Parathyroid adenoma (tissue), 2 donors: ENCODE data around the gene OTOG.

Experiments
- H2AFZ ChIP-seq: fragments of 300-600 bp; sonication (generic); one replicate; pipeline ENCODE4 v1.7.0; 2017; ENCODE audit warnings: antibody characterized with exemption, mild to moderate bottlenecking
- H3K27ac ChIP-seq: fragments of 300-600 bp; sonication (generic); one replicate; pipeline ENCODE4 v1.7.0; 2017
- H3K27me3 ChIP-seq: fragments of 300-600 bp; sonication (generic); one replicate; pipeline ENCODE4 v1.7.0; 2017; ENCODE audit warnings: low read length; ENCODE audit not compliant: control insufficient read depth, insufficient read depth
- H3K36me3 ChIP-seq: fragments of 300-600 bp; sonication (generic); one replicate; pipeline ENCODE4 v1.7.0; 2017; ENCODE audit warnings: low read length; ENCODE audit not compliant: control insufficient read depth, insufficient read depth
- H3K4me1 ChIP-seq: fragments of 300-600 bp; sonication (generic); one replicate; pipeline ENCODE4 v1.7.0; 2017; ENCODE audit warnings: control low read depth
- H3K4me2 ChIP-seq: fragments of 300-600 bp; sonication (generic); one replicate; pipeline ENCODE4 v1.7.0; 2017; ENCODE audit warnings: low read length
- H3K4me3 ChIP-seq: fragments of 300-600 bp; sonication (generic); one replicate; pipeline ENCODE4 v1.7.0; 2017; ENCODE audit warnings: low read depth, low read length
- H3K79me2 ChIP-seq: fragments of 300-600 bp; sonication (generic); one replicate; pipeline ENCODE4 v1.7.0; 2017; ENCODE audit warnings: control low read depth
- H3K9ac ChIP-seq: fragments of 300-600 bp; sonication (generic); one replicate; pipeline ENCODE4 v1.7.0; 2017; ENCODE audit warnings: mild to moderate bottlenecking
- H3K9me3 ChIP-seq: fragments of 300-600 bp; sonication (generic); one replicate; pipeline ENCODE4 v1.7.0; 2017; ENCODE audit warnings: low read length; ENCODE audit not compliant: control insufficient read depth
- TF ChIP-seq, protein P1 (sequence below): fragments of 300-600 bp; sonication (generic); IDR thresholded peaks from one replicate; pipeline ENCODE4 v1.7.0; 2017; ENCODE audit warnings: antibody characterized with exemption, mild to moderate bottlenecking
- donor health status: primary hyperparathyroidism.

OTOG gene

DNA sequence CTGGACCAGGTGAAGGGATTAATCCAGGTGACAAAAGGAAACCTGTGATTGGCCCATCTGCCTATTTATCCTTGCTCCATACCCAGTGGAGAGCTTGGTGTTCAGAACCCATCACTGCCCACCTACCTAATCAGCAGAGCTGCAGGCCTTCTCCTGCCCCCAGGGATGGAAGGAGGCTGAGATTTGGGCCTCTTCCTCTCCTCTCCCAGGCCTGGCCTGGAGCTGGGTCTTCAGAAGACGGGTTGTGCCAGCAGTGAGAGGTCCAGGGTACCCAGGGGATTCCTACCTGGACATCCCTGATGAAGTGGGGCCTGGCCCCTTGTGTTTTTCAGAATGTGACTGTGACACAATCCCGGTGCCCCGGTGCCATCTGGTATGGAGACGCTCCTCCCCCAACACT, 92.0 kb downstream of the OTOG start:
- Histone ChIP-seq H3K4me2 (no peak overlapping the region), H3K36me3 (no peaks in the 10 kb centered on the region), H2AFZ (no peak overlapping the region), H3K27ac (no peak overlapping the region), H3K4me1 (no peaks in the 10 kb centered on the region), H3K9ac (no peak overlapping the region), H3K27me3 (no peaks in the 10 kb centered on the region), H3K4me3 (no peak overlapping the region), H3K9me3 (no peaks in the 10 kb centered on the region), H3K79me2 (no peaks in the 10 kb centered on the region)
- TF ChIP-seq, protein P1, sequence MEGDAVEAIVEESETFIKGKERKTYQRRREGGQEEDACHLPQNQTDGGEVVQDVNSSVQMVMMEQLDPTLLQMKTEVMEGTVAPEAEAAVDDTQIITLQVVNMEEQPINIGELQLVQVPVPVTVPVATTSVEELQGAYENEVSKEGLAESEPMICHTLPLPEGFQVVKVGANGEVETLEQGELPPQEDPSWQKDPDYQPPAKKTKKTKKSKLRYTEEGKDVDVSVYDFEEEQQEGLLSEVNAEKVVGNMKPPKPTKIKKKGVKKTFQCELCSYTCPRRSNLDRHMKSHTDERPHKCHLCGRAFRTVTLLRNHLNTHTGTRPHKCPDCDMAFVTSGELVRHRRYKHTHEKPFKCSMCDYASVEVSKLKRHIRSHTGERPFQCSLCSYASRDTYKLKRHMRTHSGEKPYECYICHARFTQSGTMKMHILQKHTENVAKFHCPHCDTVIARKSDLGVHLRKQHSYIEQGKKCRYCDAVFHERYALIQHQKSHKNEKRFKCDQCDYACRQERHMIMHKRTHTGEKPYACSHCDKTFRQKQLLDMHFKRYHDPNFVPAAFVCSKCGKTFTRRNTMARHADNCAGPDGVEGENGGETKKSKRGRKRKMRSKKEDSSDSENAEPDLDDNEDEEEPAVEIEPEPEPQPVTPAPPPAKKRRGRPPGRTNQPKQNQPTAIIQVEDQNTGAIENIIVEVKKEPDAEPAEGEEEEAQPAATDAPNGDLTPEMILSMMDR: no peak

DNA sequence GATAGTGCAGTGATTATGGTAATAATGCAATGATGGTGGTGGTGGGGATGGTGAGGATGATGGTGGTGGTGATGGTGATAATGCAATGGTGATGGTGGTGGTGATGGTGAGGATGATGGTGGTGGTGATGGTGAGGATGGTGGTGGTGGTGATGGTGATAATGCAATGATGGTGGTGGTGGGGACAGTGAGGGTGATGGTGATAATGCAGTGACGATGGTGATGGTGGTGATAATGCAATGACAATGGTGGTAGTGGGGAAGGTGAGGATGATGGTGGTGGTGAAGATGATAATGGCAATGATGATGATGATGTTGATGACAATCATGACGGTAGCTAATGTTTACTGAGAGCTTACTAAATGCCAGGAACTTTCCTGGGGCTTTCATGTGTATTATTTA, 92.7 kb downstream of the OTOG start:
- no peak overlapping the region for H3K4me3 ChIP-seq
- H3K4me2 ChIP-seq: no peak overlapping the region
- H2AFZ ChIP-seq: no peak overlapping the region
- no peaks in the 10 kb centered on the region for H3K79me2 ChIP-seq
- no peaks in the 10 kb centered on the region for H3K4me1 ChIP-seq
- no peaks in the 10 kb centered on the region for H3K27me3 ChIP-seq
- no peaks in the 10 kb centered on the region for H3K9me3 ChIP-seq
- TF ChIP-seq, protein P1: no peak
- no peak overlapping the region for H3K9ac ChIP-seq
- no peak overlapping the region for H3K27ac ChIP-seq
- H3K36me3 ChIP-seq: no peaks in the 10 kb centered on the region

DNA sequence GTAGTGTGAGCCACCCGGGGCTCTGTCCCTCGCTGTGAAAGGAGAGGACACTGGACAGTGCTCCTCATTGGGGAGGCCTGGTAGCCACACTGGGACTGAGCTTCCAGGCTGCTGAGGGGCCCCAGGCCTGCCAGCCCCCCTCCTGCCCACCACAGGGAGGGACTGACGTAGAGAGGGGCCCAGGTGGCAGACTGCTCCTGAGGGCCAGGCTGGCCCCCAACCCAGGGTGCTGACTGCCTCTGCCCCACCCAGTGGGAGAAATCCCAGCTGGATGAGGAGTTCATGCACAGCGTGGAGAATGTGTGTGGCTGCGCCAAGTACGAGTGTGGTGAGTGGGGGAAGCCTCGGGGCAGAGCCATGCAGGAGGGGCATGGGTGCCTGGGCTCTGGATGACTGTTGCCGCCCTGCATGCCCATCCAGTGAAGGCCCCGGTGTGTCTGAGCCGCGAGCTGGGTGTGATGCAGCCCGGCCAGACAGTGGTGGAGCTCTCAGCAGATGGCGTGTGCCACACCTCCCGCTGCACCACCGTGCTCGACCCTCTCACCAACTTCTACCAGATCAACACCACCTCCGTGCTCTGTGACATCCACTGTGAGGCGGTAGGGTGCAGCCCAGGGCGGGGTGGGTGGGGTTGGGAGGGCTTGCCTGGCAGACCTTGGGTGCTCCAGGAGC, 93.6 kb downstream of the OTOG start:
- H2AFZ ChIP-seq: no peak overlapping the region
- no peak overlapping the region for H3K4me2 ChIP-seq
- no peak overlapping the region for H3K9ac ChIP-seq
- no peaks in the 10 kb centered on the region for H3K9me3 ChIP-seq
- no peaks in the 10 kb centered on the region for H3K79me2 ChIP-seq
- H3K36me3 ChIP-seq: no peaks in the 10 kb centered on the region
- H3K27ac ChIP-seq: no peak overlapping the region
- no peak overlapping the region for H3K4me3 ChIP-seq
- no peaks in the 10 kb centered on the region for H3K27me3 ChIP-seq
- TF ChIP-seq, protein P1: no peak
- H3K4me1 ChIP-seq: no peaks in the 10 kb centered on the region

DNA sequence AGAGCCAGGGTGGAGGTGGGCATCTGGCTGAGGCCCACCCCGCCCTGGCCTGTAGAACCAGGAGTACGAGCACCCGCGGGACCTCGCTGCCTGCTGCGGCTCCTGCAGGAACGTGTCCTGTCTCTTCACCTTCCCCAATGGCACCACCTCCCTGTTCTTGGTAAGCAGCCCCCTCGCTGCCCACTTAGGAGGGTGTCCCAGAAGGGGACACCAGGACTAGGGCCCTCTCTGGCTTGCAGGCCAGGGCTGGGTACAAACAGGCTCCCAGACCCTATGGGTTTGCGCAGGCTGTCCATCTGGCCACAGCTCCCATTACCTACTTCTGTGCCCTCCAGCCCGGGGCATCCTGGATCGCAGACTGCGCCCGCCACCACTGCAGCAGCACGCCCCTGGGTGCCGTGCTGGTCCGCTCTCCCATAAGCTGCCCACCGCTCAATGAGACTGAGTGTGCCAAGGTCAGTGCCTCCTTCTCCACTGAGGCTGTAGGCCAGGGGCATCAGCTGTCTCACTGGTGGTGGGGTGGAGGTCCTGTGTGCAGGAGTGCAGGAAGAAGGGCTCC, 94.8 kb downstream of the OTOG start:
- TF ChIP-seq, protein P1: no peak
- Histone ChIP-seq H3K9ac (no peak overlapping the region), H3K27me3 (no peaks in the 10 kb centered on the region), H3K9me3 (no peaks in the 10 kb centered on the region), H3K4me2 (no peak overlapping the region), H3K4me1 (no peaks in the 10 kb centered on the region), H2AFZ (no peak overlapping the region), H3K36me3 (no peaks in the 10 kb centered on the region), H3K79me2 (no peaks in the 10 kb centered on the region), H3K4me3 (no peak overlapping the region), H3K27ac (no peak overlapping the region)

DNA sequence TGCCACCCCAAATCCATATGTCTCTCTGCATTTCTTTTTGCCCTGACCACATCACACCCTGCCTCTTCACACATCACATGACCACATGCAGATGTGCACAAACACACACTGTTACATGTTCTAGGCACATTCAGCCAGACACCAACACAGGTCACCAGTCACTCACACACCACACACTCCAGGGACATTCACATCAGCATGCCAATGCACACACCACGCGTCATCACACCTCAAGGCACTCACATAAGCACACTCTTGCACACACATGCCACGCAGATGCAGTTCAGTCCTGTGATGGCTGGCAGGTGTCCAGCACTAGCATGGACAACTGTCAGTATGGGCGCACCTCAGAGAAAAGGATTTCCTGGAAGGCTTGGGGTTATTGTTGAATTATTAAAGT, 95.3 kb downstream of the OTOG start:
- no peak overlapping the region for H3K9ac ChIP-seq
- H3K4me1 ChIP-seq: no peaks in the 10 kb centered on the region
- TF ChIP-seq, protein P1: no peak
- H3K4me3 ChIP-seq: no peak overlapping the region
- no peak overlapping the region for H2AFZ ChIP-seq
- H3K4me2 ChIP-seq: no peak overlapping the region
- no peaks in the 10 kb centered on the region for H3K36me3 ChIP-seq
- H3K79me2 ChIP-seq: no peaks in the 10 kb centered on the region
- H3K27me3 ChIP-seq: no peaks in the 10 kb centered on the region
- no peak overlapping the region for H3K27ac ChIP-seq
- no peaks in the 10 kb centered on the region for H3K9me3 ChIP-seq
